ENCODE data around the gene APC.

DNA sequence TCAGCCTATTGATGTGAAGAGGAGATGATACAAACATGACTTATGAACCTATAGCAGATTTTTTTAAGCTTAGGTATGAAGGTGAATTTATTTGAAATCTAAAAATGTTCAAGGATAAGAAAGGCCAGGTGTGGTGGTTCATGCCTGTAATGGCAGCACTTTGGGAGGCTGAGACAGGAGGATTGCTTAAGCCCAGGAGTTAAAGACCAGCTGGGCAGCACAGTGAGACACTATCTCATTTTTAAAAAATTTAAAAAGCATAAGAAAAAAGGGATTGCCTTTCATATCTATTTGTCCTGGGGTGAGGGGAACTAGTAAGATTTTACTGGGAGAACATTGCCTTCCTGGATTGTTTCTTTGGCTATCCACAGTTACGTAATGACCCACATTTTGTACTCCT, 82.6 kb downstream of the APC start:
- no peak for TF ChIP-seq EZH2 (optimal IDR thresholded peaks at IDR 0.05; ENCODE audit: low read depth, low read length)
- TF ChIP-seq, protein P1, sequence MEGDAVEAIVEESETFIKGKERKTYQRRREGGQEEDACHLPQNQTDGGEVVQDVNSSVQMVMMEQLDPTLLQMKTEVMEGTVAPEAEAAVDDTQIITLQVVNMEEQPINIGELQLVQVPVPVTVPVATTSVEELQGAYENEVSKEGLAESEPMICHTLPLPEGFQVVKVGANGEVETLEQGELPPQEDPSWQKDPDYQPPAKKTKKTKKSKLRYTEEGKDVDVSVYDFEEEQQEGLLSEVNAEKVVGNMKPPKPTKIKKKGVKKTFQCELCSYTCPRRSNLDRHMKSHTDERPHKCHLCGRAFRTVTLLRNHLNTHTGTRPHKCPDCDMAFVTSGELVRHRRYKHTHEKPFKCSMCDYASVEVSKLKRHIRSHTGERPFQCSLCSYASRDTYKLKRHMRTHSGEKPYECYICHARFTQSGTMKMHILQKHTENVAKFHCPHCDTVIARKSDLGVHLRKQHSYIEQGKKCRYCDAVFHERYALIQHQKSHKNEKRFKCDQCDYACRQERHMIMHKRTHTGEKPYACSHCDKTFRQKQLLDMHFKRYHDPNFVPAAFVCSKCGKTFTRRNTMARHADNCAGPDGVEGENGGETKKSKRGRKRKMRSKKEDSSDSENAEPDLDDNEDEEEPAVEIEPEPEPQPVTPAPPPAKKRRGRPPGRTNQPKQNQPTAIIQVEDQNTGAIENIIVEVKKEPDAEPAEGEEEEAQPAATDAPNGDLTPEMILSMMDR (IDR thresholded peaks at IDR 0.05; ENCODE audit: low read length), result no peak
- TF ChIP-seq EZH2phosphoT487 (IDR thresholded peaks at IDR 0.05; ENCODE audit: low read length), result no peak
